K562 (cell line): Measurements from ENCODE around the gene CDT1. TPM values are rescaled to one million over a fixed set of nuclear protein-coding genes. Genes with fewer than 3 reads are reported as not detected.

Experiments
- ATAC-seq: fragments of 200-7000 bp; cut with Tn5 transposase; 3 replicates; pipeline ENCODE4 v1.9.1; 2020; ENCODE audit warnings: moderate library complexity
- BruUV-seq: library from RNA; stranded (reverse); fragments of 400-500 nt; replicated peaks from 2 replicates; lab custom pipeline; 2021; lab: Mats Ljungman, UMichigan
- CTCF ChIA-PET: fragments of 300-600 bp; formaldehyde crosslinking; extraction: SDS; loops from one replicate; lab custom pipeline; 2021; ENCODE audit warnings: low intra/inter-chr PET ratio; lab: Yijun Ruan, JAX
- POLR2A ChIA-PET: fragments of 300-600, 350-650 bp; sonication (Branson Sonifier 250); formaldehyde crosslinking; extraction: SDS; loops from one replicate; lab custom pipeline; 2021; ENCODE audit warnings: antibody characterized with exemption, inconsistent platforms; lab: Yijun Ruan, JAX
- DNase-seq, 4 experiments: peaks; one replicate each; pipeline versions ENCODE4 v3.0.0 to v3.0.0-alpha.2; 2011 to 2018; ENCODE audit warnings: low spot score in 3 of 4, mixed read lengths in 3 of 4; ENCODE audit errors: extremely low read depth in 1 of 4
- FAIRE-seq: peaks from 2 replicates; lab custom pipeline; 2011; peaks lifted over from hg19 to GRCh38; lab: Jason Lieb, UNC
- H2AFZ ChIP-seq: 2 replicates; pipeline ENCODE4 v1.6.0; 2011; ENCODE audit warnings: low read depth, low read length, control low read depth, inconsistent platforms
- H3K27ac ChIP-seq: fragments of 200-600 bp; 3 replicates; pipeline ENCODE4 v1.8.0; 2011; ENCODE audit warnings: low read depth, mild to moderate bottlenecking, control low read depth, inconsistent platforms, low read length, moderate library complexity, mixed read lengths; ENCODE audit errors: extremely low read depth
- H3K27me3 ChIP-seq, 2 experiments: fragments of 300-600 bp in 1 of 2; 2 replicates in 1 of 2; 3 replicates in 1 of 2; pipeline versions ENCODE4 v1.6.0 to v1.8.0; 2011; ENCODE audit warnings: inconsistent platforms in 2 of 2, low read length in 2 of 2, mild to moderate bottlenecking in 1 of 2, mixed read lengths in 1 of 2, moderate library complexity in 1 of 2; ENCODE audit not compliant: control insufficient read depth in 2 of 2, insufficient read depth in 2 of 2
- H3K36me3 ChIP-seq: fragments of 300-600 bp; 3 replicates; pipeline ENCODE4 v1.8.0; 2011; ENCODE audit warnings: mild to moderate bottlenecking, low read length, inconsistent platforms; ENCODE audit not compliant: control insufficient read depth, insufficient read depth
- H3K4me1 ChIP-seq, 2 experiments: fragments of 200-600 bp in 1 of 2; replicated peaks in 1 of 2; 2 replicates in 1 of 2; 3 replicates in 1 of 2; pipeline versions ENCODE4 v1.5.1 to v1.8.0; 2011; ENCODE audit warnings: inconsistent platforms in 2 of 2, low read length in 2 of 2, mild to moderate bottlenecking in 1 of 2, mixed read lengths in 1 of 2, moderate library complexity in 1 of 2; ENCODE audit not compliant: control insufficient read depth in 2 of 2, insufficient read depth in 2 of 2
- H3K4me2 ChIP-seq: 2 replicates; pipeline ENCODE4 v1.6.1; 2011; ENCODE audit warnings: low read length, control low read depth, inconsistent platforms, mixed read lengths; ENCODE audit not compliant: insufficient read depth
- H3K4me3 ChIP-seq: fragments of 200-600 bp; sonication (generic), shearing (Covaris generic); 2 replicates; pipeline ENCODE4 v1.5.1; 2016; ENCODE audit warnings: control low read depth, inconsistent platforms
- H3K79me2 ChIP-seq: fragments of 200-600 bp; 3 replicates; pipeline ENCODE4 v1.8.0; 2011; ENCODE audit warnings: low read length, inconsistent platforms; ENCODE audit not compliant: control insufficient read depth, insufficient read depth
- H3K9ac ChIP-seq, 2 experiments: 2 replicates each; pipeline versions ENCODE4 v1.6.0 to v1.6.1; 2011; ENCODE audit warnings: low read depth in 2 of 2, low read length in 2 of 2, control low read depth in 1 of 2, inconsistent platforms in 1 of 2, mild to moderate bottlenecking in 1 of 2, mixed read lengths in 1 of 2; ENCODE audit not compliant: insufficient read depth in 1 of 2
- H3K9me1 ChIP-seq: one replicate; pipeline ENCODE4 v1.6.0; 2011; ENCODE audit warnings: inconsistent platforms, mild to moderate bottlenecking, low read length, moderate library complexity; ENCODE audit not compliant: control insufficient read depth, insufficient read depth
- H3K9me3 ChIP-seq: replicated peaks from 2 replicates; pipeline ENCODE4 v1.5.1; 2011; ENCODE audit warnings: low read depth, low read length, inconsistent platforms; ENCODE audit not compliant: control insufficient read depth, insufficient read depth
- H4K20me1 ChIP-seq: replicated peaks from 2 replicates; pipeline ENCODE4 v1.6.1; 2011; ENCODE audit warnings: low read length, inconsistent platforms, mixed read lengths; ENCODE audit not compliant: control insufficient read depth, insufficient read depth
- CCNT2 ChIP-seq: IDR thresholded peaks from 2 replicates; pipeline ENCODE4 v1.6.1; 2011; ENCODE audit warnings: borderline replicate concordance, low read depth, mild to moderate bottlenecking, moderate library complexity, mixed read lengths, low read length; ENCODE audit not compliant: insufficient read length; ENCODE audit errors: extremely low read depth
- MTA2 ChIP-seq: fragments of 450-650 bp; IDR thresholded peaks from 2 replicates; pipeline ENCODE4 v1.6.1; 2016; ENCODE audit warnings: low read depth
- POLR2G ChIP-seq: fragments of 200-400 bp; formaldehyde crosslinking; IDR thresholded peaks from 2 replicates; pipeline ENCODE4 v1.6.1; 2017; ENCODE audit warnings: low read depth, mild to moderate bottlenecking, antibody characterized with exemption, low read length, moderate library complexity
- ZMIZ1 ChIP-seq, 2 experiments: fragments of 150-350 bp in 1 of 2; IDR thresholded peaks; 2 replicates each; pipeline ENCODE4 v1.6.1; 2012 to 2016; ENCODE audit warnings: low read depth in 2 of 2, low read length in 2 of 2, mild to moderate bottlenecking in 1 of 2, moderate library complexity in 1 of 2
- WGBS: fragments of 100-300 bp; shearing (Covaris generic); methylation state at CpG from one replicate; pipeline ENCODE4 v1.1.6; 2016; ENCODE audit warnings: low coverage, mixed read lengths; ENCODE audit not compliant: insufficient coverage; ENCODE audit errors: missing lambda C conversion rate; 5-methylcytosine and 5-hydroxymethylcytosine counted together
- in situ Hi-C: fragments of 300-500 bp; cut with MboI; formaldehyde crosslinking; loops from 4 replicates; pipeline ENCODE4 v1.15.0; 2018; ENCODE audit warnings: inconsistent platforms, mixed read lengths
- intact Hi-C: fragments of 100-400 bp; cut with micrococcal nuclease; formaldehyde crosslinking; loops from 2 replicates; pipeline ENCODE4 v1.14.2; 2022
- polyA plus RNA-seq, 8 experiments: library from polyadenylated mRNA; depleted of rRNA in 4 of 8; stranded (reverse) in 5 of 8; unstranded in 3 of 8; fragments of >200 nt; fragmentation: Nextera tagmentation in 2 of 8; fragmentation: Illumina TruSeq in 1 of 8; extraction: Ambion mirVana in 2 of 8; extraction: Trizol in 1 of 8; gene quantifications; 2 replicates each; pipeline versions ENCODE4 v1.2.1 to v1.2.3, GENCODE V29; 2011 to 2014; ENCODE audit warnings: inconsistent platforms in 1 of 8, missing spikeins in 1 of 8
- total RNA-seq, 7 experiments: library from RNA; depleted of rRNA in 6 of 7; stranded (reverse); fragments of >200 nt in 6 of 7; fragmentation: Illumina TruSeq in 2 of 7; extraction: Trizol in 2 of 7; gene quantifications; 2 replicates each; pipeline versions ENCODE4 v1.2.1 to v1.2.3, GENCODE V29; 2011 to 2021; ENCODE audit warnings: low replicate concordance in 1 of 7

CDT1 gene
- total and polyA plus RNA-seq, 9 of the 15 experiments (the other 6 are each of a cell fraction or from before 2014, with no cell fraction given): 0.92 to 178 (median 14.2) TPM

- 0 out of 4 replicates have a peak, but pooled peaks of 1 of the 2 experiments have one; percentile 21 for TF ChIP-seq ZMIZ1 (IDR thresholded peaks at IDR 0.05; ENCODE audit: low read depth in 2 of 2, low read length in 2 of 2)
- peak; percentile 32; the same call in 1 of the 2 replicates for TF ChIP-seq MTA2
Measured at GRCh38 chr16:88763502-88764053, 40.0 kb upstream of the CDT1 start (continued).

GRCh38 chr16:88764080-88764479 lies 39.5 kb upstream of the CDT1 start:
- no TSS peak for BruUV-seq

More at GRCh38 chr16:88764080-88764479, 39.5 kb upstream of the CDT1 start:
- CTCF ChIA-PET: no interaction called here
- in situ Hi-C loops (no loop called here), intact Hi-C loops (no loop called here)
- Histone ChIP-seq H3K27ac (no peak overlapping the region), H4K20me1 (peaks cover 85% of the 10 kb centered on the region)
- 93% methylated on average over 18 of the region's 19 CpGs for WGBS
- TF ChIP-seq POLR2G (peak; percentile 5; the same call in 1 of the 2 replicates), CCNT2 (no peak)
- TF ChIP-seq, all 486 proteins: peak for 1
- Histone ChIP-seq H3K4me1 (peaks cover 40 to 99% of the 10 kb centered on the region in 2 experiments), H3K4me3 (no peak overlapping the region), H3K4me2 (no peak overlapping the region), H3K9ac (peak overlapping the region in 1 of 2 experiments; percentile 72; a peak in 2 of 4 replicates), H3K27me3 (no peaks in the 10 kb centered on the region), H3K36me3 (peaks cover 93% of the 10 kb centered on the region), H3K79me2 (peaks cover 100% of the 10 kb centered on the region), H3K9me3 (no peaks in the 10 kb centered on the region), H2AFZ (no peak overlapping the region), H3K9me1 (peaks cover 35% of the 10 kb centered on the region)
- no peak for ATAC-seq
- no peak for DNase-seq
- FAIRE-seq: no peak
- POLR2A ChIA-PET: interaction anchor here (0.7 to 5.6 kb wide), 5 partner anchors 9 to 70 kb away, joined by 3 to 26 read pairs (median 11); no protein-coding TSS in a partner anchor
